BJ (cell line): ENCODE results near the gene PIK3CA. TPM values are rescaled to one million over a fixed set of nuclear protein-coding genes. Genes with fewer than 3 reads are reported as not detected.
"Not testable (repeated sequence)": the region's sequence is repeated elsewhere in the genome, so short reads cannot be mapped to it uniquely, and the experiment has no call there.

ENCODE experiments used
- CTCF ChIA-PET: fragments of 350-600 bp; formaldehyde crosslinking; extraction: SDS; loops from one replicate; lab custom pipeline; 2021; ENCODE audit warnings: antibody characterized with exemption, inconsistent platforms; lab: Yijun Ruan, JAX
- POLR2A ChIA-PET: fragments of 300-600 bp; sonication (Branson Sonifier 250); formaldehyde crosslinking; extraction: SDS; loops from one replicate; lab custom pipeline; 2021; ENCODE audit warnings: antibody characterized with exemption; lab: Charles Lee
- DNase-seq: peaks from one replicate; pipeline ENCODE4 v3.0.0-alpha.2; 2011; ENCODE audit warnings: low read depth
- H3K27me3 ChIP-seq: 2 replicates; pipeline ENCODE4 v1.6.0; 2011; ENCODE audit warnings: low read length; ENCODE audit not compliant: control insufficient read depth, insufficient read depth
- H3K36me3 ChIP-seq: 2 replicates; pipeline ENCODE4 v1.5.1; 2011; ENCODE audit warnings: low read length; ENCODE audit not compliant: control insufficient read depth, insufficient read depth
- H3K4me3 ChIP-seq: 2 replicates; pipeline ENCODE4 v1.5.1; 2011; ENCODE audit warnings: low read depth, mild to moderate bottlenecking, control low read depth, low read length
- CTCF ChIP-seq: IDR thresholded peaks from 2 replicates; pipeline ENCODE4 v1.5.1; 2011; ENCODE audit warnings: low read depth, mild to moderate bottlenecking, control low read depth, inconsistent platforms, low read length, moderate library complexity; ENCODE audit not compliant: insufficient read depth
- polyA plus RNA-seq: library from polyadenylated mRNA; depleted of rRNA; stranded (reverse); fragments of >200 nt; gene quantifications from 2 replicates; pipeline ENCODE4 v1.2.3, GENCODE V29; 2011

PIK3CA gene
- polyA plus RNA-seq, 1 experiment = 5.5 TPM

GRCh38 chr3:179108086-179108485 is 40.1 kb upstream of the PIK3CA start:
- no peak overlapping the region for H3K4me3 ChIP-seq
- no peak for TF ChIP-seq CTCF
- H3K36me3 ChIP-seq = no peaks in the 10 kb centered on the region
- H3K27me3 ChIP-seq = no peaks in the 10 kb centered on the region
- DNase-seq = no peak
- ChIA-PET POLR2A (no interaction called here), CTCF (interaction anchor here (0.6 to 2.1 kb wide), 5 partner anchors 10 to 213 kb away, joined by 3 to 11 read pairs (median 3); no protein-coding TSS in a partner anchor)

- no peaks in the 10 kb centered on the region for H3K27me3 ChIP-seq
- ChIA-PET CTCF (interaction anchor here (1.1 kb wide), 1 partner anchor 202 kb away, joined by 3 read pairs; no protein-coding TSS in a partner anchor), POLR2A (no interaction called here)
- DNase-seq = no peak
- no peaks in the 10 kb centered on the region for H3K36me3 ChIP-seq
- H3K4me3 ChIP-seq = no peak overlapping the region
- no peak for TF ChIP-seq CTCF
Measured at GRCh38 chr3:179113903-179114302, 34.3 kb upstream of the PIK3CA start.

GRCh38 chr3:179115444-179115843 is 32.7 kb upstream of the PIK3CA start:
- POLR2A ChIA-PET, H3K27me3 ChIP-seq, DNase-seq, CTCF ChIA-PET, H3K36me3 ChIP-seq, H3K4me3 ChIP-seq: not testable (repeated sequence)

- Histone ChIP-seq H3K36me3 (no peaks in the 10 kb centered on the region), H3K27me3 (no peaks in the 10 kb centered on the region), H3K4me3 (no peak overlapping the region)
- TF ChIP-seq CTCF = no peak
- ChIA-PET POLR2A (no interaction called here), CTCF (no interaction called here)
- DNase-seq = no peak
Measured at GRCh38 chr3:179116816-179117215, 31.3 kb upstream of the PIK3CA start.

- CTCF ChIA-PET, POLR2A ChIA-PET, H3K4me3 ChIP-seq: not testable (repeated sequence)
Measured at GRCh38 chr3:179132191-179132890, 15.8 kb upstream of the PIK3CA start.

GRCh38 chr3:179133575-179133974 is 14.6 kb upstream of the PIK3CA start:
- no peak for DNase-seq
- ChIA-PET CTCF (interaction anchor here (0.6 kb wide), 1 partner anchor 520 kb away, joined by 3 read pairs; no protein-coding TSS in a partner anchor), POLR2A (no interaction called here)
- no peak overlapping the region for H3K4me3 ChIP-seq
- peaks cover 4% of the 10 kb centered on the region for H3K27me3 ChIP-seq
- no peak for TF ChIP-seq CTCF
- H3K36me3 ChIP-seq = no peaks in the 10 kb centered on the region

More at GRCh38 chr3:179132191-179132890, 15.8 kb upstream of the PIK3CA start:
- DNase-seq, H3K27me3 ChIP-seq, H3K36me3 ChIP-seq: not testable (repeated sequence)
